K562 (cell line): ENCODE measurements around the gene CDKN1C. TPM values are rescaled to one million over a fixed set of nuclear protein-coding genes. Genes with fewer than 3 reads are reported as not detected.

Source experiments
- ATAC-seq: fragments of 200-7000 bp; cut with Tn5 transposase; 3 replicates; pipeline ENCODE4 v1.9.1; 2020; ENCODE audit warnings: moderate library complexity
- BruUV-seq: library from RNA; stranded (reverse); fragments of 400-500 nt; replicated peaks from 2 replicates; lab custom pipeline; 2021; lab: Mats Ljungman, UMichigan
- CTCF ChIA-PET: fragments of 300-600 bp; formaldehyde crosslinking; extraction: SDS; loops from one replicate; lab custom pipeline; 2021; ENCODE audit warnings: low intra/inter-chr PET ratio; lab: Yijun Ruan, JAX
- POLR2A ChIA-PET: fragments of 300-600, 350-650 bp; sonication (Branson Sonifier 250); formaldehyde crosslinking; extraction: SDS; loops from one replicate; lab custom pipeline; 2021; ENCODE audit warnings: antibody characterized with exemption, inconsistent platforms; lab: Yijun Ruan, JAX
- DNase-seq, 4 experiments: peaks; one replicate each; pipeline versions ENCODE4 v3.0.0 to v3.0.0-alpha.2; 2011 to 2018; ENCODE audit warnings: low spot score in 3 of 4, mixed read lengths in 3 of 4; ENCODE audit errors: extremely low read depth in 1 of 4
- FAIRE-seq: peaks from 2 replicates; lab custom pipeline; 2011; peaks lifted over from hg19 to GRCh38; lab: Jason Lieb, UNC
- H2AFZ ChIP-seq: 2 replicates; pipeline ENCODE4 v1.6.0; 2011; ENCODE audit warnings: low read depth, low read length, control low read depth, inconsistent platforms
- H3K27ac ChIP-seq: fragments of 200-600 bp; 3 replicates; pipeline ENCODE4 v1.8.0; 2011; ENCODE audit warnings: low read depth, mild to moderate bottlenecking, control low read depth, inconsistent platforms, low read length, moderate library complexity, mixed read lengths; ENCODE audit errors: extremely low read depth
- H3K27me3 ChIP-seq, 2 experiments: fragments of 300-600 bp in 1 of 2; 2 replicates in 1 of 2; 3 replicates in 1 of 2; pipeline versions ENCODE4 v1.6.0 to v1.8.0; 2011; ENCODE audit warnings: inconsistent platforms in 2 of 2, low read length in 2 of 2, mild to moderate bottlenecking in 1 of 2, mixed read lengths in 1 of 2, moderate library complexity in 1 of 2; ENCODE audit not compliant: control insufficient read depth in 2 of 2, insufficient read depth in 2 of 2
- H3K36me3 ChIP-seq: fragments of 300-600 bp; 3 replicates; pipeline ENCODE4 v1.8.0; 2011; ENCODE audit warnings: mild to moderate bottlenecking, low read length, inconsistent platforms; ENCODE audit not compliant: control insufficient read depth, insufficient read depth
- H3K4me1 ChIP-seq, 2 experiments: fragments of 200-600 bp in 1 of 2; replicated peaks in 1 of 2; 2 replicates in 1 of 2; 3 replicates in 1 of 2; pipeline versions ENCODE4 v1.5.1 to v1.8.0; 2011; ENCODE audit warnings: inconsistent platforms in 2 of 2, low read length in 2 of 2, mild to moderate bottlenecking in 1 of 2, mixed read lengths in 1 of 2, moderate library complexity in 1 of 2; ENCODE audit not compliant: control insufficient read depth in 2 of 2, insufficient read depth in 2 of 2
- H3K4me2 ChIP-seq: 2 replicates; pipeline ENCODE4 v1.6.1; 2011; ENCODE audit warnings: low read length, control low read depth, inconsistent platforms, mixed read lengths; ENCODE audit not compliant: insufficient read depth
- H3K4me3 ChIP-seq: fragments of 200-600 bp; sonication (generic), shearing (Covaris generic); 2 replicates; pipeline ENCODE4 v1.5.1; 2016; ENCODE audit warnings: control low read depth, inconsistent platforms
- H3K79me2 ChIP-seq: fragments of 200-600 bp; 3 replicates; pipeline ENCODE4 v1.8.0; 2011; ENCODE audit warnings: low read length, inconsistent platforms; ENCODE audit not compliant: control insufficient read depth, insufficient read depth
- H3K9ac ChIP-seq, 2 experiments: 2 replicates each; pipeline versions ENCODE4 v1.6.0 to v1.6.1; 2011; ENCODE audit warnings: low read depth in 2 of 2, low read length in 2 of 2, control low read depth in 1 of 2, inconsistent platforms in 1 of 2, mild to moderate bottlenecking in 1 of 2, mixed read lengths in 1 of 2; ENCODE audit not compliant: insufficient read depth in 1 of 2
- H3K9me1 ChIP-seq: one replicate; pipeline ENCODE4 v1.6.0; 2011; ENCODE audit warnings: inconsistent platforms, mild to moderate bottlenecking, low read length, moderate library complexity; ENCODE audit not compliant: control insufficient read depth, insufficient read depth
- H3K9me3 ChIP-seq: replicated peaks from 2 replicates; pipeline ENCODE4 v1.5.1; 2011; ENCODE audit warnings: low read depth, low read length, inconsistent platforms; ENCODE audit not compliant: control insufficient read depth, insufficient read depth
- H4K20me1 ChIP-seq: replicated peaks from 2 replicates; pipeline ENCODE4 v1.6.1; 2011; ENCODE audit warnings: low read length, inconsistent platforms, mixed read lengths; ENCODE audit not compliant: control insufficient read depth, insufficient read depth
- CTBP1 ChIP-seq: fragments of 450-650 bp; IDR thresholded peaks from 2 replicates; pipeline ENCODE4 v1.6.1; 2016; ENCODE audit warnings: borderline replicate concordance
- ELF2 ChIP-seq: fragments of 250-450 bp; sonication (Bioruptor Pico); IDR thresholded peaks from 2 replicates; pipeline ENCODE4 v1.5.0; 2021; ENCODE audit warnings: mild to moderate bottlenecking
- ELF4 ChIP-seq: fragments of 450-650 bp; formaldehyde crosslinking; IDR thresholded peaks from 2 replicates; pipeline ENCODE4 v1.4.0; 2022; ENCODE audit warnings: missing genetic modification characterization
- FOXA3 ChIP-seq, 2 experiments: fragments of 450-650 bp in 1 of 2; sonication (generic) in 1 of 2; formaldehyde crosslinking; IDR thresholded peaks in 1 of 2; conservative IDR thresholded peaks in 1 of 2; 2 replicates each; pipeline versions ENCODE4 v1.4.0 to v1.8.0; 2020 to 2022; ENCODE audit warnings: mild to moderate bottlenecking in 2 of 2, missing genetic modification reagents in 1 of 2
- HLTF ChIP-seq: fragments of 450-650 bp; IDR thresholded peaks from 2 replicates; pipeline ENCODE4 v1.6.1; 2016
- JUN ChIP-seq, 2 experiments: sonication (generic) in 1 of 2; formaldehyde crosslinking in 1 of 2; IDR thresholded peaks; 2 replicates each; pipeline versions ENCODE4 v1.6.1 to v1.8.0; 2012 to 2022; ENCODE audit warnings: borderline replicate concordance in 2 of 2, mild to moderate bottlenecking in 2 of 2, improper control_type of control experiment in 1 of 2, low read depth in 1 of 2, low read length in 1 of 2, missing genetic modification reagents in 1 of 2
- MCM2 ChIP-seq: fragments of 450-650 bp; IDR thresholded peaks from 2 replicates; pipeline ENCODE4 v1.6.1; 2017; ENCODE audit warnings: low read depth, mild to moderate bottlenecking
- NEUROD1 ChIP-seq: fragments of 150-350 bp; IDR thresholded peaks from 2 replicates; pipeline ENCODE4 v1.6.1; 2014; ENCODE audit warnings: borderline replicate concordance, low read length, low read depth; ENCODE audit not compliant: partially characterized antibody
- PTBP1 ChIP-seq: fragments of 200-400 bp; formaldehyde crosslinking; IDR thresholded peaks from 2 replicates; pipeline ENCODE4 v1.6.1; 2017; ENCODE audit warnings: low read depth, low read length
- RBM25 ChIP-seq: fragments of 200-400 bp; formaldehyde crosslinking; IDR thresholded peaks from 2 replicates; pipeline ENCODE4 v1.6.1; 2018; ENCODE audit warnings: low read length, low read depth, moderate library complexity; ENCODE audit not compliant: severe bottlenecking
- RCOR1 ChIP-seq, 2 experiments: IDR thresholded peaks; 2 replicates each; pipeline ENCODE4 v1.6.1; 2012; ENCODE audit warnings: low read depth in 2 of 2, low read length in 2 of 2, borderline replicate concordance in 1 of 2, improper control_type of control experiment in 1 of 2
- SREBF2 ChIP-seq: sonication (generic); formaldehyde crosslinking; IDR thresholded peaks from 2 replicates; pipeline ENCODE4 v1.4.0; 2020; ENCODE audit warnings: mild to moderate bottlenecking, missing genetic modification reagents
- ZC3H8 ChIP-seq: fragments of 450-650 bp; IDR thresholded peaks from 2 replicates; pipeline ENCODE4 v1.6.1; 2017
- ZFP36 ChIP-seq: fragments of 150-350 bp; IDR thresholded peaks from 2 replicates; pipeline ENCODE4 v1.6.1; 2018; ENCODE audit warnings: low read length, low read depth; ENCODE audit not compliant: partially characterized antibody
- ZNF140 ChIP-seq: fragments of 250-450 bp; sonication (Bioruptor Pico); IDR thresholded peaks from 2 replicates; pipeline ENCODE4 v1.8.0; 2021; ENCODE audit warnings: moderate library complexity, mild to moderate bottlenecking, inconsistent platforms
- ZNF232 ChIP-seq: sonication (generic); formaldehyde crosslinking; IDR thresholded peaks from 2 replicates; pipeline ENCODE4 v1.8.0; 2022; ENCODE audit warnings: mild to moderate bottlenecking, missing genetic modification reagents
- WGBS: fragments of 100-300 bp; shearing (Covaris generic); methylation state at CpG from one replicate; pipeline ENCODE4 v1.1.6; 2016; ENCODE audit warnings: low coverage, mixed read lengths; ENCODE audit not compliant: insufficient coverage; ENCODE audit errors: missing lambda C conversion rate; 5-methylcytosine and 5-hydroxymethylcytosine counted together
- in situ Hi-C: fragments of 300-500 bp; cut with MboI; formaldehyde crosslinking; loops from 4 replicates; pipeline ENCODE4 v1.15.0; 2018; ENCODE audit warnings: inconsistent platforms, mixed read lengths
- intact Hi-C: fragments of 100-400 bp; cut with micrococcal nuclease; formaldehyde crosslinking; loops from 2 replicates; pipeline ENCODE4 v1.14.2; 2022
- polyA plus RNA-seq, 8 experiments: library from polyadenylated mRNA; depleted of rRNA in 4 of 8; stranded (reverse) in 5 of 8; unstranded in 3 of 8; fragments of >200 nt; fragmentation: Nextera tagmentation in 2 of 8; fragmentation: Illumina TruSeq in 1 of 8; extraction: Ambion mirVana in 2 of 8; extraction: Trizol in 1 of 8; gene quantifications; 2 replicates each; pipeline versions ENCODE4 v1.2.1 to v1.2.3, GENCODE V29; 2011 to 2014; ENCODE audit warnings: inconsistent platforms in 1 of 8, missing spikeins in 1 of 8
- total RNA-seq, 7 experiments: library from RNA; depleted of rRNA in 6 of 7; stranded (reverse); fragments of >200 nt in 6 of 7; fragmentation: Illumina TruSeq in 2 of 7; extraction: Trizol in 2 of 7; gene quantifications; 2 replicates each; pipeline versions ENCODE4 v1.2.1 to v1.2.3, GENCODE V29; 2011 to 2021; ENCODE audit warnings: low replicate concordance in 1 of 7
- TF ChIP-seq, protein P1 (sequence below): fragments of 200-800 bp; sonication (Bioruptor generic); IDR thresholded peaks from 2 replicates; pipeline ENCODE4 v1.6.1; 2017; ENCODE audit warnings: missing genetic modification characterization, missing compliant biosample characterization
- TF ChIP-seq, protein P2 (sequence below): sonication (generic); formaldehyde crosslinking; IDR thresholded peaks from 2 replicates; pipeline ENCODE4 v1.8.0; 2022; ENCODE audit warnings: mild to moderate bottlenecking, low read depth, missing genetic modification reagents

Gene CDKN1C
- total and polyA plus RNA-seq, 9 of the 15 experiments (the other 6 are each of a cell fraction or from before 2014, with no cell fraction given) = 2.8 to 21.1 (median 9.3) TPM

DNA sequence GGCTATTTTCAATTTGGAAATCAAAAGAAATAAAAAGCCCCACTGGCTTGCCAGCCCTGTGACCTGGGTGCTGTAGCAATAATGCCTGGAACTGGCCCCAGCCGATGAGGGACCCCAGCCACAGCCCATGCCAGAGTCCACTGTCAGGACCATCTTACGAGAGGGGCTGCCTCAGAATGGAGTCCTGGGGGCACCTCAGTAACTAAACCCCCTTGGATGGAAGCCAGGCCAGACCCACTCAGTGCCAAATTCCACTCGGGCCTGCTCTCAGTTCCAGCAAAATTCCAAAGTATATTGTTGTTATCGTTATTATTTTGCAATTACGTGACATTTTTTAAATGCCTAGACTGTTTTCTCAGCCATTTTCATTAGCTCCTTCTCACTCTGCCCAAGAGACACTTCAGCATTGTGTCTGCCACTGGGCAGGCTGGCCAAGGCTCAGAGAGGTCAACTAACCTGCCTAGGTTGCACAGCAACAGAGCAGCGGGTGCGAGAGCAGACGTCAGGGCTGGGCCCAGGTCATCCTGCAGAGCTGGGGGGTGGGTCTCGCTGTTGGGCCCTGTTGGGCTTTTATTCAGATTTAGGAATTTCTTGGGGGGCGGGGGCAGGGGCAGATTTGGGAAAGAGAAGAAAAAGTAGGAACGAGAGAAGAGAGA lies 19.5 kb downstream of the CDKN1C start (continued):
- TF ChIP-seq ZFP36 (peak; percentile 46), CTBP1 (no peak), HLTF (no peak), ZNF140 (CRISPR knock-in tag) (no peak), RBM25 (peak; percentile 56), MCM2 (no peak)

DNA sequence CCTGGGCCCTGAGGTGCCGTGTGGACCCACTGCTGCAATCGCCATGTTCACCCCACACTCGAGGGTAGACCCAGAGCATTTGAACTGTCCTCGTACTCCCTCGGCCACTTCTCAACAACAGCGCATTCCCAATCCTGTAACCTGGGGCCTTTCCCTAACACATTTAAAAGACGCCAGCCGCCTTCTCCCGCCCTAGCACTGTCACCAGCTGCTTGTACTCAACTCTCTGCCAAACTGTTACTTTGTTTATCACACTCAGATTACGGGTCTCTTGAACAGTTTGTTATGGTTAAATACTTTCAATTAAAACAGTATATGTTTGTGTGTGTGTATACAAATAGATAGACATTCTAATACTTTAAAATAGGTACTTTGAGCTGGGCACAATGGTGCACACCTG lies 20.7 kb downstream of the CDKN1C start:
- Histone ChIP-seq H3K4me1 (peaks cover 10 to 39% of the 10 kb centered on the region in 2 experiments; a peak in 4 of 5 replicates), H3K4me3 (no peak overlapping the region), H3K9me1 (no peaks in the 10 kb centered on the region), H3K27ac (no peak overlapping the region), H3K79me2 (no peaks in the 10 kb centered on the region), H3K27me3 (0 out of 5 replicates have a peak, but pooled peaks cover 0 to under 1% of the 10 kb centered on the region in 2 experiments), H3K36me3 (no peaks in the 10 kb centered on the region), H3K9me3 (peaks cover 7% of the 10 kb centered on the region), H3K9ac (no peak overlapping the region), H3K4me2 (no peak overlapping the region), H4K20me1 (no peaks in the 10 kb centered on the region), H2AFZ (no peak overlapping the region)
- intact Hi-C loops = no loop called here
- WGBS = 53% methylated on average over 10 of the region's 10 CpGs
- BruUV-seq = no TSS peak
- ATAC-seq (no peak), FAIRE-seq (no peak), DNase-seq (no peak)
- POLR2A ChIA-PET = interaction anchor here (1.2 kb wide), 1 partner anchor 165 kb away, joined by 3 read pairs; the partner anchor contains the start of gene KCNQ1OT1
- CTCF ChIA-PET = no interaction called here
- in situ Hi-C loops = no loop called here
- TF ChIP-seq ELF2 (CRISPR knock-in tag) (no peak), SREBF2 (CRISPR knock-in tag) (no peak), ZNF232 (CRISPR knock-in tag) (no peak), ELF4 (CRISPR knock-in tag) (no peak), PTBP1 (no peak), FOXA3 (CRISPR knock-in tag; conservative IDR thresholded peaks at IDR 0.05 in 1 of 2, IDR thresholded peaks at IDR 0.05 in 1 of 2) (no peak), ZC3H8 (no peak), RCOR1 (IDR thresholded peaks at IDR 0.05; ENCODE audit: borderline replicate concordance in 1 of 2, low read depth in 2 of 2, low read length in 2 of 2) (no peak), NEUROD1 (no peak), JUN (IDR thresholded peaks at IDR 0.05; ENCODE audit: borderline replicate concordance, low read depth, low read length) (no peak), JUN (CRISPR knock-in tag; IDR thresholded peaks at IDR 0.05; ENCODE audit: borderline replicate concordance) (no peak)
- TF ChIP-seq, protein P1, sequence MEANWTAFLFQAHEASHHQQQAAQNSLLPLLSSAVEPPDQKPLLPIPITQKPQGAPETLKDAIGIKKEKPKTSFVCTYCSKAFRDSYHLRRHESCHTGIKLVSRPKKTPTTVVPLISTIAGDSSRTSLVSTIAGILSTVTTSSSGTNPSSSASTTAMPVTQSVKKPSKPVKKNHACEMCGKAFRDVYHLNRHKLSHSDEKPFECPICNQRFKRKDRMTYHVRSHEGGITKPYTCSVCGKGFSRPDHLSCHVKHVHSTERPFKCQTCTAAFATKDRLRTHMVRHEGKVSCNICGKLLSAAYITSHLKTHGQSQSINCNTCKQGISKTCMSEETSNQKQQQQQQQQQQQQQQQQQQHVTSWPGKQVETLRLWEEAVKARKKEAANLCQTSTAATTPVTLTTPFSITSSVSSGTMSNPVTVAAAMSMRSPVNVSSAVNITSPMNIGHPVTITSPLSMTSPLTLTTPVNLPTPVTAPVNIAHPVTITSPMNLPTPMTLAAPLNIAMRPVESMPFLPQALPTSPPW (CRISPR knock-in tag) = no peak
- TF ChIP-seq, protein P2, sequence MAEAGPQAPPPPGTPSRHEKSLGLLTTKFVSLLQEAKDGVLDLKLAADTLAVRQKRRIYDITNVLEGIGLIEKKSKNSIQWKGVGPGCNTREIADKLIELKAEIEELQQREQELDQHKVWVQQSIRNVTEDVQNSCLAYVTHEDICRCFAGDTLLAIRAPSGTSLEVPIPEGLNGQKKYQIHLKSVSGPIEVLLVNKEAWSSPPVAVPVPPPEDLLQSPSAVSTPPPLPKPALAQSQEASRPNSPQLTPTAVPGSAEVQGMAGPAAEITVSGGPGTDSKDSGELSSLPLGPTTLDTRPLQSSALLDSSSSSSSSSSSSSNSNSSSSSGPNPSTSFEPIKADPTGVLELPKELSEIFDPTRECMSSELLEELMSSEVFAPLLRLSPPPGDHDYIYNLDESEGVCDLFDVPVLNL (CRISPR knock-in tag) = no peak
